H1 (cell line): ENCODE measurements around the gene SRMS. TPM values are rescaled to one million over a fixed set of nuclear protein-coding genes. Genes with fewer than 3 reads are reported as not detected.
A peak's percentile ranks its signal among the peaks of the same experiment; 100 is the strongest.

ENCODE experiments used
- CTCF ChIA-PET: fragments of 300-600 bp; sonication (Branson Sonifier 250); formaldehyde crosslinking; loops from one replicate; lab custom pipeline; 2021; ENCODE audit not compliant: partially characterized antibody; lab: Charles Lee
- POLR2A ChIA-PET: fragments of 300-600 bp; sonication (Branson Sonifier 250); formaldehyde crosslinking; loops from one replicate; lab custom pipeline; 2021; ENCODE audit warnings: inconsistent platforms; ENCODE audit not compliant: partially characterized antibody; lab: Charles Lee
- DNase-seq, 2 experiments: peaks; one replicate each; pipeline versions ENCODE4 v3.0.0 to v3.0.0-alpha.2; 2010 to 2022; ENCODE audit warnings: low spot score in 2 of 2, low read depth in 1 of 2, mixed read lengths in 1 of 2
- FAIRE-seq: peaks from 2 replicates; lab custom pipeline; 2011; peaks lifted over from hg19 to GRCh38; lab: Jason Lieb, UNC
- H2AFZ ChIP-seq: 2 replicates; pipeline ENCODE4 v1.8.1; 2012; ENCODE audit warnings: low read length, inconsistent platforms
- H2AK5ac ChIP-seq: 2 replicates; pipeline ENCODE4 v1.6.1; 2013; ENCODE audit warnings: low read depth, low read length
- H2BK120ac ChIP-seq: replicated peaks from 2 replicates; pipeline ENCODE3; 2013; ENCODE audit warnings: low read depth, low read length, inconsistent platforms
- H2BK12ac ChIP-seq: 2 replicates; pipeline ENCODE4 v1.6.1; 2013; ENCODE audit warnings: low read depth, low read length
- H2BK15ac ChIP-seq: 2 replicates; pipeline ENCODE4 v1.6.1; 2013; ENCODE audit warnings: low read length
- H2BK20ac ChIP-seq: 2 replicates; pipeline ENCODE4 v1.6.1; 2013; ENCODE audit warnings: low read length
- H2BK5ac ChIP-seq: 2 replicates; pipeline ENCODE4 v1.6.1; 2013; ENCODE audit warnings: low read depth, low read length
- H3K14ac ChIP-seq: 2 replicates; pipeline ENCODE4 v1.6.1; 2013; ENCODE audit warnings: inconsistent platforms; ENCODE audit not compliant: insufficient read length
- H3K18ac ChIP-seq: 2 replicates; pipeline ENCODE4 v1.6.1; 2013; ENCODE audit warnings: low read length; ENCODE audit errors: extremely low read depth
- H3K23ac ChIP-seq: 2 replicates; pipeline ENCODE4 v1.6.1; 2013; ENCODE audit warnings: inconsistent platforms; ENCODE audit not compliant: insufficient read length
- H3K23me2 ChIP-seq: 2 replicates; pipeline ENCODE4 v1.6.1; 2013; ENCODE audit warnings: low read depth, low read length
- H3K27ac ChIP-seq: 2 replicates; pipeline ENCODE4 v1.6.1; 2011; ENCODE audit warnings: low read depth, low read length, inconsistent platforms
- H3K27me3 ChIP-seq, 4 experiments: replicated peaks in 1 of 4; 1 replicate in 1 of 4; 2 replicates in 3 of 4; pipeline versions ENCODE4 v1.6.1 to v1.8.1; 2011 to 2013; ENCODE audit warnings: low read length in 3 of 4, mild to moderate bottlenecking in 3 of 4, inconsistent platforms in 2 of 4, mixed read lengths in 2 of 4, moderate library complexity in 1 of 4; ENCODE audit not compliant: control insufficient read depth in 3 of 4, insufficient read depth in 3 of 4; ENCODE audit errors: extremely low read depth in 1 of 4
- H3K36me3 ChIP-seq, 4 experiments: 2 replicates each; pipeline versions ENCODE4 v1.6.1 to v1.8.1; 2011 to 2013; ENCODE audit warnings: mild to moderate bottlenecking in 4 of 4, low read length in 3 of 4, moderate library complexity in 2 of 4, control low read depth in 1 of 4, inconsistent platforms in 1 of 4; ENCODE audit not compliant: insufficient read depth in 4 of 4, control insufficient read depth in 2 of 4
- H3K4ac ChIP-seq: replicated peaks from 2 replicates; pipeline ENCODE3; 2013; ENCODE audit warnings: low read length, low read depth, mixed read lengths, inconsistent platforms; ENCODE audit not compliant: insufficient read length
- H3K4me1 ChIP-seq, 4 experiments: replicated peaks in 1 of 4; 1 replicate in 1 of 4; 2 replicates in 3 of 4; pipeline versions ENCODE4 v1.6.1 to v1.8.1; 2011 to 2013; ENCODE audit warnings: low read length in 3 of 4, inconsistent platforms in 2 of 4, mixed read lengths in 1 of 4; ENCODE audit not compliant: insufficient read depth in 4 of 4, control insufficient read depth in 3 of 4
- H3K4me2 ChIP-seq, 2 experiments: 2 replicates each; pipeline versions ENCODE4 v1.6.1 to v1.8.1; 2011 to 2013; ENCODE audit warnings: low read depth in 2 of 2, low read length in 2 of 2, control low read depth in 1 of 2, inconsistent platforms in 1 of 2, mild to moderate bottlenecking in 1 of 2; ENCODE audit not compliant: insufficient read depth in 1 of 2
- H3K4me3 ChIP-seq, 4 experiments: fragments of 200-600, 300-600 bp in 1 of 4; sonication (generic), shearing (Covaris generic), sonication (Bioruptor Twin) in 1 of 4; 2 replicates each; pipeline versions ENCODE4 v1.5.1 to v1.8.1; 2011 to 2016; ENCODE audit warnings: low read length in 4 of 4, low read depth in 3 of 4, control low read depth in 2 of 4, inconsistent platforms in 2 of 4, mild to moderate bottlenecking in 2 of 4, mixed read lengths in 1 of 4, moderate library complexity in 1 of 4; ENCODE audit not compliant: insufficient read depth in 2 of 4; ENCODE audit errors: extremely low read depth in 1 of 4
- H3K56ac ChIP-seq: replicated peaks from 2 replicates; pipeline ENCODE3; 2013; ENCODE audit warnings: low read depth, mild to moderate bottlenecking, mixed read lengths, low read length, inconsistent platforms; ENCODE audit not compliant: insufficient read length
- H3K79me1 ChIP-seq: 2 replicates; pipeline ENCODE4 v1.6.1; 2013; ENCODE audit warnings: low read depth, low read length, control low read depth
- H3K79me2 ChIP-seq, 2 experiments: 2 replicates each; pipeline versions ENCODE4 v1.6.1 to v1.8.1; 2012 to 2013; ENCODE audit warnings: low read length in 2 of 2, mild to moderate bottlenecking in 2 of 2, inconsistent platforms in 1 of 2; ENCODE audit not compliant: insufficient read depth in 2 of 2, control insufficient read depth in 1 of 2
- H3K9ac ChIP-seq, 4 experiments: replicated peaks in 1 of 4; 1 replicate in 1 of 4; 2 replicates in 3 of 4; pipeline versions ENCODE4 v1.6.1 to v1.8.1; 2011 to 2013; ENCODE audit warnings: low read depth in 3 of 4, low read length in 3 of 4, control low read depth in 2 of 4, mild to moderate bottlenecking in 2 of 4, moderate library complexity in 2 of 4, inconsistent platforms in 1 of 4; ENCODE audit errors: extremely low read depth in 1 of 4
- H3K9me3 ChIP-seq, 2 experiments: 2 replicates each; pipeline versions ENCODE4 v1.6.1 to v1.8.1; 2012 to 2013; ENCODE audit warnings: mild to moderate bottlenecking in 2 of 2, moderate library complexity in 2 of 2, control low read depth in 1 of 2, inconsistent platforms in 1 of 2, low read depth in 1 of 2, low read length in 1 of 2, mixed read lengths in 1 of 2; ENCODE audit not compliant: insufficient read depth in 2 of 2
- H4K20me1 ChIP-seq, 2 experiments: replicated peaks in 1 of 2; 2 replicates each; pipeline versions ENCODE3 to v1.8.1; 2011 to 2013; ENCODE audit warnings: inconsistent platforms in 2 of 2, low read length in 2 of 2, mild to moderate bottlenecking in 1 of 2; ENCODE audit not compliant: insufficient read depth in 2 of 2, control insufficient read depth in 1 of 2
- H4K5ac ChIP-seq: 2 replicates; pipeline ENCODE4 v1.6.1; 2013; ENCODE audit warnings: low read length, low read depth, mixed read lengths, inconsistent platforms; ENCODE audit not compliant: insufficient read length
- H4K8ac ChIP-seq: 2 replicates; pipeline ENCODE4 v1.8.0; 2013; ENCODE audit warnings: mild to moderate bottlenecking, moderate library complexity, low read length, inconsistent platforms; ENCODE audit not compliant: insufficient read depth; ENCODE audit errors: extremely low read depth
- H4K91ac ChIP-seq: replicated peaks from 2 replicates; pipeline ENCODE3; 2013; ENCODE audit warnings: low read length, mixed read lengths, inconsistent platforms; ENCODE audit not compliant: insufficient read length
- BCL11A ChIP-seq, 2 experiments: IDR thresholded peaks; one replicate each; pipeline ENCODE4 v1.6.1; 2011; ENCODE audit warnings: low read depth in 2 of 2, low read length in 2 of 2, mild to moderate bottlenecking in 2 of 2
- CTBP2 ChIP-seq: IDR thresholded peaks from 2 replicates; pipeline ENCODE4 v1.7.0; 2011; ENCODE audit warnings: borderline replicate concordance, mild to moderate bottlenecking, moderate library complexity, mixed read lengths, low read length; ENCODE audit not compliant: insufficient read depth, insufficient read length
- EP300 ChIP-seq, 2 experiments: IDR thresholded peaks; 1 replicate in 1 of 2; 2 replicates in 1 of 2; pipeline ENCODE4 v1.6.1; 2011 to 2012; ENCODE audit warnings: low read depth in 2 of 2, low read length in 2 of 2, mild to moderate bottlenecking in 2 of 2, borderline replicate concordance in 1 of 2, inconsistent platforms in 1 of 2, moderate library complexity in 1 of 2
- HDAC6 ChIP-seq: IDR thresholded peaks from one replicate; pipeline ENCODE4 v1.7.1; 2012; ENCODE audit warnings: low read depth, mild to moderate bottlenecking, inconsistent platforms, low read length, moderate library complexity
- RAD21 ChIP-seq, 2 experiments: IDR thresholded peaks in 1 of 2; conservative IDR thresholded peaks in 1 of 2; 2 replicates each; pipeline ENCODE4 v1.6.1; 2011; ENCODE audit warnings: low read depth in 2 of 2, low read length in 2 of 2, improper control_type of control experiment in 1 of 2, inconsistent platforms in 1 of 2, mild to moderate bottlenecking in 1 of 2, moderate library complexity in 1 of 2
- RXRA ChIP-seq: IDR thresholded peaks from 2 replicates; pipeline ENCODE4 v1.6.1; 2011; ENCODE audit warnings: low read depth, mild to moderate bottlenecking, low read length, moderate library complexity; ENCODE audit not compliant: insufficient read depth
- SRF ChIP-seq: IDR thresholded peaks from 2 replicates; pipeline ENCODE4 v1.6.1; 2011; ENCODE audit warnings: mild to moderate bottlenecking, low read depth, low read length, moderate library complexity
- WGBS, 2 experiments: shearing (Covaris generic) in 1 of 2; methylation state at CpG; one replicate each; pipeline versions ENCODE4 v1.1.6 to v1.1.7; 2013 to 2015; ENCODE audit warnings: low lambda C conversion rate in 2 of 2, mixed read lengths in 2 of 2, inconsistent platforms in 1 of 2, low coverage in 1 of 2, missing lambda C conversion rate in 1 of 2; ENCODE audit not compliant: insufficient replicate concordance in 2 of 2, insufficient coverage in 1 of 2, insufficient read length in 1 of 2; ENCODE audit errors: extremely low coverage in 1 of 2, missing lambda C conversion rate in 1 of 2; 5-methylcytosine and 5-hydroxymethylcytosine counted together
- polyA plus RNA-seq, 7 experiments: library from polyadenylated mRNA; depleted of rRNA in 3 of 7; stranded (reverse) in 5 of 7; unstranded in 2 of 7; fragments of >200 nt in 5 of 7; fragments of 200-250 nt in 2 of 7; gene quantifications; 1 replicate in 5 of 7; 2 replicates in 1 of 7; 4 replicates in 1 of 7; pipeline versions ENCODE4 v1.2.1 to v1.2.3, GENCODE V29; 2011 to 2013; ENCODE audit warnings: missing spikeins in 2 of 7, mixed read lengths in 2 of 7
- total RNA-seq: library from RNA; stranded (reverse); fragmentation: NEBNext Ultra II Directional; extraction: Animal tissue kit (Norgen Biotek cat#: 25700); gene quantifications from 2 replicates; pipeline ENCODE4 v1.2.1, GENCODE V29; 2021

Gene SRMS
- total and polyA plus RNA-seq, 2 of the 8 experiments (the other 6 are each of a cell fraction or from before 2014, with no cell fraction given), result 0.39 to 0.76 TPM

DNA sequence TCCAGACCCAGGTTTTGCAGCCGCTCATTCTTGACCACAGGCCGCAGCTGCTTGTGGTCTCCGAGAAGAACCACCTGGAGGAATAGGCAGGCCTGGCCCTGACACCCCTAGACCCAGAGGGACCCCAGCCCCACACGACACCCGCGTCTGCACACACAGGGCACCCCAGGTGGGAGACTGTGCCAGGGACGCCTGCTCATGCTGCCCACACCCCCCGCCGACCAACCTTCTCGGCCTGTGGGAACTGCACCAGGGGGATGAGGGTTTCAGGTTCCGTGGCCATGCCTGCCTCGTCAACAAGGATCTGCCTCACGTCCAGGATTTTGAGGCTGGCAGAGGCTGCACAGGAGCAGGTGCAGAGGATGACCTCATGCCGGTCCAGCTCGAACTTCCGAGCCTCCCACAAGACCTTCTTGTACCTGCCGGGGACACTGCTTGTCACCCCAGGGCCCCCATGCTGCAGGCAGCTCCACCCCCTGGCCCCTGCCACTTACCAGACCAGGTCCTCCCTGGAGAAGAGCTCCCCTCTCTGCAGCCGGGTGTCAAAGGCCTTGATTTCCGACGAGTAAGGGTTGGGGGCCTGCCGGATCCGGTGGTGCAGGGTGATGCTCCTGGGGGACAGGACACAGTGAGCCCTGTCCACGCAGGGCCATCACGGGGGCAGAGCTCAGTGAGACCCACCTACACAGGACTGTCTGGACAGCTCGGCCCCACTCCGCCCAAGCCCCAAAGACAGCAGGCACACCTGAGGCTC, 13.5 kb upstream of the SRMS start:
- Histone ChIP-seq H4K5ac (no peak overlapping the region), H3K14ac (no peak overlapping the region), H3K9ac (no peak overlapping the region), H3K36me3 (no peaks in the 10 kb centered on the region; a peak in 4 of 8 replicates), H3K18ac (no peak overlapping the region), H3K4ac (no peak overlapping the region), H2BK20ac (no peak overlapping the region), H2AFZ (no peak overlapping the region), H3K23ac (no peak overlapping the region), H3K27me3 (no peaks in the 10 kb centered on the region), H3K9me3 (no peaks in the 10 kb centered on the region), H3K4me3 (no peak overlapping the region), H2BK12ac (no peak overlapping the region), H4K8ac (peak overlapping the region; percentile 14), H2AK5ac (no peak overlapping the region), H4K20me1 (no peaks in the 10 kb centered on the region), H2BK5ac (no peak overlapping the region), H4K91ac (no peak overlapping the region), H3K4me2 (no peak overlapping the region), H3K4me1 (peaks cover 0 to 6% (median 1%) of the 10 kb centered on the region in 4 experiments; a peak in 2 of 7 replicates), H3K56ac (no peak overlapping the region), H2BK15ac (no peak overlapping the region), H3K27ac (no peak overlapping the region), H3K23me2 (no peaks in the 10 kb centered on the region), H3K79me2 (no peaks in the 10 kb centered on the region), H2BK120ac (no peak overlapping the region), H3K79me1 (no peaks in the 10 kb centered on the region)
- ChIA-PET CTCF (interaction anchor here (0.8 to 1.2 kb wide), 4 partner anchors 14 to 20 kb away, joined by 3 to 4 read pairs (median 4); no protein-coding TSS in a partner anchor), POLR2A (interaction anchor here (0.7 to 1.7 kb wide), 4 partner anchors 10 to 61 kb away, joined by 3 to 5 read pairs (median 3); partner anchors contain the start of gene PPDPF)
- FAIRE-seq, result no peak
- TF ChIP-seq CTBP2 (no peak), SRF (no peak), EP300 (IDR thresholded peaks at IDR 0.05; ENCODE audit: borderline replicate concordance in 1 of 2, low read depth in 2 of 2, low read length in 2 of 2) (no peak), BCL11A (IDR thresholded peaks at IDR 0.05; ENCODE audit: low read depth in 2 of 2, low read length in 2 of 2) (no peak), HDAC6 (no peak), RXRA (no peak), RAD21 (IDR thresholded peaks at IDR 0.05 in 1 of 2, conservative IDR thresholded peaks at IDR 0.05 in 1 of 2; ENCODE audit: low read depth in 2 of 2, low read length in 2 of 2) (no peak)
- DNase-seq, result no peak
- WGBS, 2 experiments, result 88% methylated on average over 17 of the region's 26 CpGs; no CpG with 5 or more reads in 1 of the 2 experiments
